Heart left ventricle (tissue), 16 donors: ENCODE data around the gene BRF1. TPM values are rescaled to one million over a fixed set of nuclear protein-coding genes. Genes with fewer than 3 reads are reported as not detected.
A peak's percentile ranks its signal among the peaks of the same experiment; 100 is the strongest.

Experiments used
- ATAC-seq, 4 donors: fragments of 200-7000 bp; cut with Tn5 transposase; one replicate each; pipeline ENCODE4 v1.9.1; 2020 to 2022; ENCODE audit warnings: moderate library complexity in 4 of 4, mild to moderate bottlenecking in 3 of 4, moderate number of reproducible peaks in 1 of 4
- DNase-seq, 5 donors: peaks; one replicate each; pipeline ENCODE4 v3.0.0-alpha.2; 2020
- H3K27ac ChIP-seq, 12 donors: fragments of 200-600 bp; sonication (generic) in 4 of 12; one replicate each; pipeline versions ENCODE4 v1.5.0 to v1.8.0; 2016 to 2022; ENCODE audit warnings: mild to moderate bottlenecking in 2 of 12
- H3K27me3 ChIP-seq, 9 donors: fragments of 200-600 bp; sonication (generic) in 2 of 9; one replicate each; pipeline versions ENCODE4 v1.5.1 to v1.8.0; 2016 to 2022; ENCODE audit warnings: mild to moderate bottlenecking in 3 of 9
- H3K36me3 ChIP-seq, 9 donors: fragments of 200-600 bp; sonication (generic) in 2 of 9; one replicate each; pipeline versions ENCODE4 v1.5.0 to v1.8.0; 2018 to 2022; ENCODE audit warnings: mild to moderate bottlenecking in 2 of 9
- H3K4me1 ChIP-seq, 12 donors: fragments of 200-600 bp; sonication (generic) in 4 of 12; one replicate each; pipeline versions ENCODE4 v1.5.0 to v1.8.0; 2016 to 2022; ENCODE audit warnings: mild to moderate bottlenecking in 3 of 12
- H3K4me3 ChIP-seq, 12 donors: fragments of 200-600 bp; sonication (generic) in 4 of 12; one replicate each; pipeline versions ENCODE4 v1.5.0 to v1.8.0; 2017 to 2022; ENCODE audit warnings: mild to moderate bottlenecking in 9 of 12, moderate library complexity in 4 of 12
- H3K9me3 ChIP-seq, 12 donors: fragments of 200-600 bp; sonication (generic) in 4 of 12; one replicate each; pipeline versions ENCODE4 v1.5.0 to v1.8.0; 2016 to 2022; ENCODE audit warnings: mild to moderate bottlenecking in 1 of 12
- CTCF ChIP-seq, 12 donors: fragments of 200-600 bp; sonication (generic) in 4 of 12; IDR thresholded peaks; one replicate each; pipeline versions ENCODE4 v1.5.0 to v1.8.0; 2018 to 2022; ENCODE audit warnings: antibody characterized with exemption in 12 of 12, mild to moderate bottlenecking in 5 of 12
- POLR2A ChIP-seq, 2 donors: fragments of 450-650 bp; IDR thresholded peaks; one replicate each; pipeline ENCODE4 v1.6.1; 2017; ENCODE audit warnings: antibody characterized with exemption in 2 of 2, mild to moderate bottlenecking in 2 of 2, moderate library complexity in 2 of 2
- WGBS, 4 donors: extraction: QIAGEN DNeasy Blood & Tissue Kit in 2 of 4; methylation state at CpG; one replicate each; pipeline versions ENCODE4 v1.1.5 to v1.1.7; 2013 to 2018; 5-methylcytosine and 5-hydroxymethylcytosine counted together
- intact Hi-C, 10 donors: fragments of 100-400 bp; cut with DNase I; formaldehyde crosslinking; loops; one replicate each; pipeline versions ENCODE4 v1.11.1 to v1.14.2; 2022
- polyA plus RNA-seq, 2 donors: library from polyadenylated mRNA; stranded (reverse); fragments of 200-250 nt; gene quantifications; one replicate each; pipeline ENCODE4 v1.2.3, GENCODE V29; 2013
- total RNA-seq, 9 donors: library from RNA; depleted of rRNA in 2 of 9; stranded (reverse); fragments of >200 nt in 2 of 9; fragmentation: NEBNext Ultra II Directional in 3 of 9; extraction: Animal tissue kit (Norgen Biotek cat#: 25700) in 3 of 9; gene quantifications; one replicate each; pipeline versions ENCODE4 v1.1.0 to v1.2.4, GENCODE V29; 2016 to 2023
- donor health status: ischemic (EF 13 %, LVEDD 7.1; RV severe dilation, severe dysfunction).
- donor health status: healthy with polysubstance abuse.
- donor health status: DM: no; HTN: yes; CAD: no.
- donor health status: DM: no; HTN: no; CAD: no.
- donor health status: ischemic (EF 25% LVEDD 6.9; RV normal size, moderate dysfunction).
- donor health status: ischemic (EF 25% LVEDD 5.7; RV mildly dilated, moderate dysfunction).
- donor health status: healthy.
- donor health status: DM: yes; HTN: yes; CAD: no.
- donor health status: ischemic (EF 35%, LVEDD 5.7; RV mildly dilated, moderate dysfunction).
- donor health status: nonischemic (EF 11% LVEDD 7.7; RV severe dilation, severe dysfunction).
- donor health status: DM: yes; HTN: yes; CAD: no.
- donor health status: PGD.
- donor health status: ischemic (EF 29% LVEDD 5.4; RV normal size, mild dysfunction).
- donor health status: nonischemic (EF 23%, LVEDD 6.1; RV moderate dilation, normal function).

Gene BRF1
- total and polyA plus RNA-seq, 11 donors = 13.3 to 25.3 (median 18.7) TPM

GRCh38 chr14:105258846-105259245 lies 42.0 kb downstream of the BRF1 start:
- no peaks in the 10 kb centered on the region for H3K9me3 ChIP-seq
- intact Hi-C loops = loop anchor here in 2 of 10 donors (10.0 kb wide), 1 partner anchor 54 kb away; no protein-coding TSS in a partner anchor
- H3K27me3 ChIP-seq = no peaks in the 10 kb centered on the region
- TF ChIP-seq CTCF (IDR thresholded peaks at IDR 0.05) (no peak), POLR2A (IDR thresholded peaks at IDR 0.05) (no peak)
- ATAC-seq (no peak), DNase-seq (no peak)
- no peak overlapping the region for H3K27ac ChIP-seq
- peaks cover 0 to 27% (median 12%) of the 10 kb centered on the region in 12 donors for H3K4me1 ChIP-seq
- 92 to 97% (median 95%) methylated on average over 7 of the region's 7 CpGs for WGBS, 4 donors
- H3K4me3 ChIP-seq = no peak overlapping the region
- H3K36me3 ChIP-seq = peaks cover 0 to 30% (median 0%) of the 10 kb centered on the region in 9 donors

GRCh38 chr14:105257464-105257863 lies 43.3 kb downstream of the BRF1 start:
- no peak for DNase-seq
- H3K4me1 ChIP-seq = peaks cover 0 to 26% (median 12%) of the 10 kb centered on the region in 12 donors
- H3K9me3 ChIP-seq = no peaks in the 10 kb centered on the region
- peaks cover 0 to 32% (median 5%) of the 10 kb centered on the region in 9 donors for H3K36me3 ChIP-seq
- H3K4me3 ChIP-seq = no peak overlapping the region
- no peak for TF ChIP-seq CTCF (IDR thresholded peaks at IDR 0.05)
- no peak for TF ChIP-seq POLR2A (IDR thresholded peaks at IDR 0.05)
- WGBS, 4 donors = 89 to 94% (median 92%) methylated on average over 15 of the region's 15 CpGs
- ATAC-seq = no peak
- no peak overlapping the region for H3K27ac ChIP-seq
- H3K27me3 ChIP-seq = no peaks in the 10 kb centered on the region
- intact Hi-C loops = loop anchor here in 2 of 10 donors (10.0 kb wide), 1 partner anchor 53 kb away; no protein-coding TSS in a partner anchor

GRCh38 chr14:105256292-105256960 lies 44.4 kb downstream of the BRF1 start:
- ATAC-seq = no peak
- no peaks in the 10 kb centered on the region for H3K27me3 ChIP-seq
- TF ChIP-seq POLR2A (IDR thresholded peaks at IDR 0.05) (no peak), CTCF (IDR thresholded peaks at IDR 0.05) (no peak)
- H3K36me3 ChIP-seq = peaks cover 0 to 42% (median 15%) of the 10 kb centered on the region in 9 donors
- no peaks in the 10 kb centered on the region for H3K9me3 ChIP-seq
- H3K27ac ChIP-seq = no peak overlapping the region
- WGBS, 4 donors = 93 to 98% (median 96%) methylated on average over 17 to 19 of the region's 19 CpGs
- intact Hi-C loops = loop anchor here in 2 of 10 donors (10.0 kb wide), 1 partner anchor 52 kb away; no protein-coding TSS in a partner anchor
- H3K4me3 ChIP-seq = no peak overlapping the region
- H3K4me1 ChIP-seq = peaks cover 0 to 17% (median 10%) of the 10 kb centered on the region in 12 donors
- DNase-seq = no peak

GRCh38 chr14:105255021-105255507 lies 45.7 kb downstream of the BRF1 start:
- peak overlapping the region in 9 of 12 donors; percentile 31 to 69 (median 53) for H3K27ac ChIP-seq
- WGBS, 4 donors = 43 to 52% (median 45%) methylated on average over 3 to 6 of the region's 6 CpGs
- H3K4me3 ChIP-seq = no peak overlapping the region
- DNase-seq (peak in 2 of 5 donors; percentile 43 to 71), ATAC-seq (peak; percentile 49 to 80 (median 58))
- intact Hi-C loops = loop anchor here in 2 of 10 donors (10.0 kb wide), 1 partner anchor 50 kb away; no protein-coding TSS in a partner anchor
- H3K36me3 ChIP-seq = peaks cover 0 to 45% (median 29%) of the 10 kb centered on the region in 9 donors
- H3K9me3 ChIP-seq = no peaks in the 10 kb centered on the region
- H3K27me3 ChIP-seq = no peaks in the 10 kb centered on the region
- TF ChIP-seq CTCF (IDR thresholded peaks at IDR 0.05) = peak in 3 of 12 donors; percentile 9 to 33 (median 15)
- no peak for TF ChIP-seq POLR2A (IDR thresholded peaks at IDR 0.05)
- H3K4me1 ChIP-seq = peaks cover 0 to 21% (median 9%) of the 10 kb centered on the region in 12 donors
